CD4-positive, alpha-beta T cell treated with Interleukin-17A for 4 hours (primary cell): Measurements from ENCODE around the gene RAD51B.
A peak's percentile ranks its signal among the peaks of the same experiment; 100 is the strongest.

ENCODE experiments used
- DNase-seq: peaks from one replicate; pipeline ENCODE4 v3.0.0-alpha.2; 2020; ENCODE audit warnings: mixed read lengths

Gene RAD51B

DNA sequence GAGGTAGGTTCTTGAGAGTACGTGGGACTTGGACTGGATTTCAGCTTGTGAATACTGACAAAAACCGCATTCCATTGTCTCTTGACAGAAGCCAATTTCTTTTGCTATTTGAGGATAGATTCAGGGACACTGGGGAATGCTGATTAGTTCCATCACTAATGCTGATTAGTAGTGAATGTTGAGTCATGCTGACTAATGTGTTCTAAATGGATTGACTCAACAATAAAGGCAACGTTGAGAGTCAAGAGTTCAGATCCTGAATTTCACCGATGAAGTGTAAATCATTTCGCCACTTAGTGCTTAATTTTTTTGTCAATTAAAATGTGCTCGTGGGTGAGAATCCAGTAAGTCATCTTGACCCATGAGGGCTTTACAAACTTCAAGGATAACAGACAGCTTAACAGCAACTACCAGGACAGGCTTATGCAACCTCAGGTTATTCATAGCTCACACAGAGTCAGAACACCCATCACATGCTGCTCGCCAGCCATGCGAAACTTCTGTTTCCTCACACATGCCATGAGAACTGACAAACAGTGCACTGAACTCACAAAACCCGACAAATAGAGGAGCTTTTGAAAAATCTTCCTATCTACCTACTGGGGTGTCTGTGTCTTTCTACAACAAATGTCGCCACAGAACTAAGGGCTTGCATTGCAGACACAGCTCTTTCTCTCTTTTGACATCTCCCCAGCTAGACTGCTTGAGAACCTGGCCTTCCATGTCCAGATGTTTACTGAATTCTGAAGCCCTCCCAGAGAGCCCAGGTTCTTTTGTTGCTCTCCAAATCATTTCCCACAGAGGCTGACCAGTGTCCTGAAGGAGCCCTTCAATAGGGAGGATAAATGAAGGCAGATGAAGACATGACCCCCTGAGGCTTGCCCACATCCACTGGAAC, 656.9 kb downstream of the RAD51B start:
- DNase-seq = no peak

DNA sequence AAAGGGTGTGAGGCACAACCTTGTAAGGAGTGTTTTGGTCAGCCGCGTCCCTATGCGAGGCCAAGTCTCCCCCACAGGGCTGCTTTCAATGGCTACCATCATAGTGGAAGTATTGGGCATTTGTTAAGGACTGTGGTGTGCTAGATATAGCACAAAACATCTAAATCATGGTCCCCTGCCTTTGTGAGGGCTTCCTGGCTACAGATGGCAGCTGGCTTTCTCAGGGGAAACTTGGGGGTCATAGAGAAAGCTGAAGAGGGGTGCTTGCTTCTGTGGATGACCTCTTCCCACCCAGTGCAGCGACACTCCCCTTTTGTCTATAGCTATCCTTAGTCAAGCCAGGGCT, 657.5 kb downstream of the RAD51B start:
- no peak for DNase-seq

DNA sequence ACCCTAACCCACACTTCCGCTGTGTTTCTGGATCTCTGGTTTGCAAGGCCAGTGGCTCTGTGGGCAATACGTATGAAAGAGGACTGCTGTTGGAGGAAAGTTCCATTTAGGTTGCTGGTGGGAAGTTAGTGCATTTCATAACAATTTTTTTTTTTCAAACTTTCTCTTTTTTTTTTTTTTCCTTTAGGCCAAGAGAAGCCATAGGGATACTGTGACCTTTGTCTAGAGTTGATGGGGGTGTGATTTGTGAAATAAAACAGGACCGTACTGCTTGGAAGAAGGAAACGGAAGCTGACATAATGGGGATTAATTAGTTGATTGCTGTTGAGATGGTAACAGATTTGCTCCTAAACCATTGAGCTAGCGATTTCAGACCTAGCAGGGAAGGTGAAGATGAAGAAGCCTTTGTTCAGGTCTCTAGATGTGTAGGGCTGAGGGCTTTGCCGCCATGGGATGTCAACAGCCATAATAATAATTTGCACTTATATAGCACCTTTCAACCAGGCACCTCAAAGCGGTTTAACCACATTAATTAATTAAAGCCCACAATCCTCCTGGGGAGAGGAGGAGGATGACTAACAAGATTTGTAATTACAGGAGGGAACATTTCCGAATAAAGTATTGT, 658.0 kb downstream of the RAD51B start:
- DNase-seq = no peak

DNA sequence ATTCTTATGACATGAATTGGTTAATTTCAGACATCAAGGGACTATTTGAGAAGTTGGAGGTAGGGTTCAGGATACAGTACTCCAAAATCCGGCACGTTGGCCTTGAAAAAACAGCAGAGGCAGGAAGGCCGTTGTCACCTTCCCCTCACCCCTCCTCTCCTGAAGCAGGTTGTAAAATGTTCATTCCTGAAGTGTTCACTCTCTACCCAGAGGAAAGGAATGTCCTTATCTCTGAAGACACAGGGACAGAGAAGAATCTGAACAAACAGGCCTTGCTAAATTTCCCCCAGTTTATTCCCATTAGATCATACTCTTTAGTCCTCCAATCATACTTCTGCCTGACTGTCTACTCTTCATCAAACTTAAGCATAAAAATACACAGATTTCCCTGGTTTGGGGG, 659.7 kb downstream of the RAD51B start:
- no peak for DNase-seq

DNA sequence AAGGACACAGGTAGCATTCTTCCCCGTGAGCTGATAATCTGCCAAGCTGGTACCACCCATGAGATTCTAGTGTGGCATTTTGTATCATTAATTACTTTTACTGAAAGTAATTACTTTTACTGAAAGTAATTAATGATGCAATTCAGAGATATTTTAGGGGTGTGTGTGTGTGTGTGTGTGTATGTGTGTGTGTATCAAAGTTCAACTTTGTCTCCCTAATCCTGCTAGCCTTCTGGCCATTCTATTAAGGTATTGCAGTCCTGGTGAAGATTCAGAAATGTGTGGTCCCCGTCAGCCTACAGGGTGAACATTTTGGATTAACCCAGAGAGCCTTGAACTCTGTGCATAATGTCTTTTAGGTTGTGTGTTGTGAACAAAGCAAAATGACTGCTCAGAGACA, 662.4 kb downstream of the RAD51B start:
- no peak for DNase-seq

DNA sequence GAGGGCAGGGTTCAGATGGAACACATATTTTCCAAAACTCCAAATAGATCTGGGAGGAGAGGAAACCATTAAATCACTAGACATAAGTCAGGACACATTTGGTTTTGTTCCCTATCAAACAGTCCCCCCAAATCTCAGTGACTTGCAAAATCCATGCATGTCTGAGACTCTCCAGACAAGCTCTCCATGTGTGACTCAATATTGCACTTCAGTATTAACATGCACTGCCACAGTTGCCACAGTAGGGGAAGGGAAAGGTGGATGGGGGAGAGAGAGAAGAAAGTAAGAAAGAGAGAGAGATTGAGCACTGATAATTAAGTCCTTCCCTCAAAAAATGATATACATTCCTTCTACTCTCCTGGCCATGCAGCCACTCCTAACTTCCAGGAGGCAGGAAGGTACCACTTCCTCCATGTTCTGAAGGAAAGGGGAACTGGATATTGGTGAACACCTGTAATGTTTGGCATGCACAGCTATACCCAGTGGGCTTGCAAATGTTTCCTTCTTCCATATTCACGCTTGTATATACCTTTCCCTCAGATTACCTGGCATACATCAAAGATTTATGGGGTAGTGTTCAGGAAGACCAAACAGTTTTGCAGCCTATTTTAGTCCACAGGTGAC, 663.3 kb downstream of the RAD51B start:
- DNase-seq = no peak

DNA sequence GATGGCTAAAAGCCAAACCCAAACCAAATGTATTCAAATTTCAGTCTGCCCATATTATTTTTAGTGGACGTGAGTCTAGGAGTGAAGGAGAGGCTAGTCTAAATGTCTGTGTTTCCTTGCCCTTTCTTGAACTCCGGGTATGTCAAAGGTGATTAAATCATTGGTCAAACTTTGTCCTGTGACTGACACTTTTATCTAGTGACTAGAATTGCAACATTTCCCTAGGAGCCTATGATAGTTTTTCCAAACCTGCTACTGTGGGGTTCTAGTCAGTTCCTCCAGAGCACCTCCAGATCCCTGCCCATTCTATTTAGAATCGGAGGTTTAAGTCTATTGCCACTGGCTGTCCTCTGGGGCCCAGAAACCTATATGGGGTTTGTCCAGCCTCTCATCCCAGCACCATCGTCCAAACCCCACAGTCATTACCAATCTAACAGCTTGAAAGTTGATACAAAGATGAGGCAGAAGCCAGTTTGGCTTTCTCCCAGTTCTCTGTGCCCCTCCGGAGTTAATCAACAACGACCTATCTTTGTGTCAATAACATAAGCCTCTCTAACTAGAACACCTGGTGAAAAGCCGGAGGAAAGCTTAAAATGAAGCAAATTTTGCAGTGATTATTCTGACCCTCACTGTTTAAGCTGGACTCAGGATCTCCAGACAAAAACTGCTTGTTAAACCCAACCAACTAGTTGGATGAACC, 666.6 kb downstream of the RAD51B start:
- no peak for DNase-seq

DNA sequence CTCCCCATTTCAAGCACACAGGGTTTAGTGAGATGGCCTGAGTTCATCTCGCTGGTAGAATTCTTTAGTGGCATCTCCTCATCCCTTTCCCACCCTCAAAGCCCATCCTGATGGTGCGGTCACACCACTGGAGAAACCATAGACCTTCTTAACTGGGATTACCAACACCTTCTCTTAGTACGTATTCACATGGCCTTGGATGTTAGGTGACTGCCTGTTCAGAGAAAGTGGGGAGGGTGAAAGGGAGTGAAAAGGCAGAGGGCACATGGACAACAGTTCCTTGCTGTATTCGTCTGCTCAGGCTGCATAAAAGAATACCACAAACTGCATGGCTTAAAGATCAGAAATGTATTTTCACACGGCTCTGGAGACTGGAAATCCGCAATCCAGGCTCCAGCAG, 667.2 kb downstream of the RAD51B start:
- DNase-seq = no peak

DNA sequence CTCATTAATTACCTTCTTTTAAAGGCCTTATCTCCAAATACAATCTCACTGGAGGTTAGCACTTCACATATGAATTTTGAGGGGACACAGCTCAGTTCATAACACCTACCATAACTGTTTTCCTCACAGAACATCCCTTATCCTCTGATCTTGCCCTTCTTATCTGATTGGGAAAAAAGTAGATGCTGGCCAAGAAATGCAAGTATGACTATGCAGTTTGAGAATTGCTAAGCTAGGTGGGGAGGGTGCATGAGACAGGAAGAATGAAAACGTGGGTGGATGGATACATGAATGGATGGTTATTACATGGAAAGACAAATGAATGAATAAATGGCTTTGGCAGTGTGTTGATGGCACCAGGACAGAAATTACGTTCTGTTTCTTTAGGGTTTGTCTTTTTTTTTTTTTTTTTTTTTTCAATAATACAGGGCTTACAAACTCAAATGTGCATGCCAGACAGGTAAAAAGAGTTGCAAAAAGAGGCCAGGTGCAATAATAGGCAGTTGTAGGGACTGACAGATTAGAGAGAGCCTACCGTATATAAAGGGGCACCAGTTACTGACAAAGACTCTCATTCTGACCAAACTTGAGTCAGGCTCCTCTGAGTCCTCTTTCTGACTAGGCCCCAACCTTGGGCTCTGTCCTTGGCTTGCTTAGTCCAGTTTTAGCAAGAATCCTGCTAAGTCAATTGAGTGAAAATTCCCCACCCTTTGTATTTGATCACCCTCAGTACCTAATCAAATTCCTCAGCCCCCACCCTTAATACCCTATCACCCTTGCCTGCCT, 668.4 kb downstream of the RAD51B start:
- DNase-seq = no peak

DNA sequence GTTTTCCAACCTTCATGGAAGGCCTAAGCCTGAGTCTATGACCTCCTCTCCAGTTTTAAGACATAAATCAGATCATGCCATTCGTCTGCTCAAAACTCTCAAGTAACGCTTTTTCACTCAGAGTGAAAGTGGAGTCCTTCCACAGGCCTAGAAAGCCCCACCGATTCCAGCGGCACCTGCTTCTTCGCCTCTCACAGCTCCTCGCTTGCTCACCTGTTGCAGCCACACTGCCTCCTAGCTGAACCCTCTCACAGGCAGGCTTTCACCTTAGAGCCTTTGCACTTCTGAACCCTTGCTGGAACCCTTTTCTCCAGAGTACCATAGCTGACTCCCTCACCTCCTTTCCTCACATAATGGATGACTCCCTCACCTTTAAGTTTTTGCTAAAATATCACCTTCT, 672.2 kb downstream of the RAD51B start:
- DNase-seq = no peak

DNA sequence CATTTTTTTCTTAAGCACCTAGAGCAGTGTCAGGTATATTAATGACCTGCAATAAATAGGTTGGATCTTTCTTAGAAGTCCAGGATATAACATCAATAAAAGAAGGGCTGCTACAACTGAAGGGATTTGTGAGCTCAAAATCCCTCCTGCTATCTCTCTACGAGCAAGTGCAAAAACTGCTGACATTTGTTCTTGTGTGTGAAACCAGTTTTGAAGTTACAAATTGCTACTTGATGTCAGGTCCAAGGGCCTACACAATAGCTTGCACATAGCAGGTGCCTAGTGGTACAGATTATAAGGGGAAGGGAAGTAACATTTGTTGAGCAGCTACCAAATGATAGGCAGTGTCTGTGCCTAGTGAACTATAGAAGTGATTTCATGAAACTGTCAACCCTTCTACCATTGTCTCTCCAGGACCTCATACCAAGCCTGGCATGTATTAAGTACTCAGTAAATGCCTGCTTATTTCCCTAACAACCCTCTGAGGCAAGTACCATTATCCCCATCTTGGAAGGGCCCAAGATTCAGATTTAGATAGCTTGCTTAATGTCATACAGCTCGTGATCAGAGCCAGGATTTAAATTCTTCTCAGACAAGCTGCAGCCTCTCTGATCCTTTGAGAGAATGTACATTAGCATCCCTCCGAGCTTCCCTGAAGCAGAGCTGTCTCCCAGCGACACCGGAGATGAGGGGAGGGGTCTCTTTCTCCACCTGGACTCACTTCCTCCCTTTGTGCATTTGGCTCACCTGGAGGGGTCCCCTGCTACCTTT, 673.0 kb downstream of the RAD51B start:
- DNase-seq = no peak

DNA sequence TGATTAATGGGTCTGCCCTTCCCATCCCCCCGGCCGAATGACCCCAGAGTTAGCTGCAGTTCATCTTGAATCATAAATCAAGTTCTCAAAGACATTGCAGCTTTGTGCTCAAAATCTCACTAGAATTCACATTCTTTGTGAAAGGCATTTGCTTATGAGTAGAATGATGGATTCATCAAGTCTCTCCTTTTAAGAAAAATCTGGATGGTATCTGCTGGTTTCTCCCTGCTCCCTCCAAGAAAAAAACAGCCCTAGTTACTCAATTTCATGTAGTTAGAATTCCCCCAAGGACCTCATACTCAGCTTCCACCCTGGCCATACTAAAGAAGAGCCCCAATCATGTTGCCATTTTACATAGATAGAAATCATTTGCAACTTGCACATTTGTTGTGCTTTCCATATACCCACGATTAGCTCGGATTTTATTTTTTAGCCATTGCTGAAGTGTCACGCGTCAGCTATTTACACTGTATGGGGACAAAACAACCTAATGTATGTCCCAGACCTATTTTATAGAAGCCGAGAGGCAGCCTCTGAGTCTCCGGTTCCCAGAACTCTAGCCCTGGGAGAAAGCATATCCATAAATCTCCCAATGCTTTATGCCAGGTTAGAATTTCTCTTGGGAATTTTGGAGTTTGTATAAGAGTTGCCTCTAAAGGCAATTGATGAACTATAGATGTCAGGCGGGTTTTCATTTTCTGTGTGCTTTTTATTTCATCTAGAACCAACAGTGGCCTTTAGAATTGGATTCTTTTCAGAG, 673.8 kb downstream of the RAD51B start:
- DNase-seq = no peak

DNA sequence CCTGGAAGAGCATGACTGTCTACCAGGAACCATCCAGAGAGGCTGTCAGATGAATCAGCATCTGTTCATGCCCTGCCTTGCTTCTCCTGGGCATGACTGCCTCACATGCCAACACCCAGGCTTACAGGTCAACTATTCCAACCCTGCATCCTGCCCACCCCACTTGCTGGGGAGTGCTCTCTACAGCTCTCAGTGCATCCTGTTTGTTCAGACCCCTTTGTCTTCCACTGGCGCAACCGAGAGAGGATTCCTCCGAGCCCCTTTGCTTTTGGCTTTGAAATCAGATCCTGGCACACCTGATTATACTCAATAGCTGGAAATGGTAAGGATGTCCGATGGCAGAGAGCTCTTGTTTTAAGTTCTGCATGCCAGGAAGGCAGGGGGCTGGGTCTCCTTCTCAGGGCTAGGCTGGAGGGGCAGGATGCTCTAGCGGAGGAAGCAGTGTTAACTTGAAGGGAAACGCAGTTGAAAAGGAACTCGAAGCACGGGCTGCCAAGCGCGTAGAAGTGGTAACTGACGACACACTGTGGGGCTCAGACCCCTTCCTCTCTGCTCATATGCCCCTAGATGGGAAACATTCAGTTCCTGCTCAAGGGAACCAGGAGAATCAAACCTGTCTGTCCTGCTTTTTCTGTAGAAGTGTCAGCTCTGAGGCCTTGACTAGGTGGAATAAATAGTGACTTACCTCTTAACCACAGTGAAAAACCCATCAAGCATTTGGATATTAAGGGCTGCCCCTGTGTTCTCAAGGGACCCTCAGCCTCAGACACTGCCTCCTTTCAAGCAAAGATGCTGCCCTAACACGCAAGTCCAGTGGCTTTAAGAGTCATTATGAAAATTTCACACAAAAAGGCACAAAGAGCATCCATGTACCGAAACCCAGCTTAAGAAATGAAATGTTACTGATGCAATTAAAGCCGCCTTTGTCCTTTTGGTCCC, 675.8 kb downstream of the RAD51B start:
- DNase-seq = peak; percentile 68

DNA sequence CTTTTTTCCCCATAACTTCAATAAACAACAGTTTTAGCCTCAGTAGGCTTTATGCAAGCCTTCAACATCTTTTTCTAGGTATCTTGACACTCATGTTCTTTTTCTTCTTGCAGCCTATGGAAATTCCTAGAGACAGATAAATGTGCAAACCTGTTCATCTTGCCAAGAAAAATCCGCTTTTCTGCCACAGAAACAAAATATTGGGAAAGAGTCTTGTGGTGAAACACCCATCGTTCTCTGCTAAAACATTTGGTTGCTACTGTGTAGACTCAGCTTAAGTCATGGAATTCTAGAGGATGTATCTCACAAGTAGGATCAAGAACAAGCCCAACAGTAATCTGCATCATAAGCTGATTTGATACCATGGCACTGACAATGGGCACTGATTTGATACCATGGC, 677.4 kb downstream of the RAD51B start:
- no peak for DNase-seq

DNA sequence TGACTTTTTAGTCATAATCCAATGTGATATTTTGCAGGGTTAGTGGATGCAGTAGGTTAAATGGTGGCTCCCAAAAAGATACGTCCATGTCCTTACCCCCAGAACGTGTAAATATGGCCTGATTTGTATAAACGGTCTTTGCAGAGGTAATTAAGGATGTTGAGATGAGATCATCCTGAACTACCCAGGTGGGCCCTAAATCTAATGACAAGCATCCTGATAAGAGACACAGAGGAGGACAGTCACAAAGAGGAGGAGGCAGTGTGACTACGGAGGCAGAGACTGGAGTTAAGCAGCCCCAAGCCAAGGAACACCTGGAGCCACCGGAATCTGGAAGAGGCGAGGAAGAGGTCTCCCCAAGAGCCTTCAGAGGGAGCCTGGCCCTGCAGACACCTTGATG, 679.9 kb downstream of the RAD51B start:
- no peak for DNase-seq

DNA sequence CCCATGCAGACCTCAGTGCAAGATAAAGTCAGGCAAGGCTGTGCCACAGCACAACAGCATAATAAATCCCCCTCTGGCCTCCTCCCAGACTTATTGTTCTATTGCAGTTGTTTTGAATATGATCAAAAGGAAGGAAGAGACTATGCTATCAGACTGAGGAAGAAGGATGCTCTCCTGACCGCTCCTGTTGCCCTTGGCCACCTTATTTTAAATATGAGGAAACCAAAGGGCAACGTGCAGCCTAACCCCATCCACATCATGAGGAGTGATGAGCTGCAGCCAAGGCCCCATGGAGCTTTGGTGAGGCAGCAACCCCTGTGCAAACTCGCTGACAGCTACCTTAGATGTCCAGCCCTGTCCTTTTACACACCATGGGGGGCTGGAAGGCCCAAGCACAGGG, 681.6 kb downstream of the RAD51B start:
- DNase-seq = no peak

DNA sequence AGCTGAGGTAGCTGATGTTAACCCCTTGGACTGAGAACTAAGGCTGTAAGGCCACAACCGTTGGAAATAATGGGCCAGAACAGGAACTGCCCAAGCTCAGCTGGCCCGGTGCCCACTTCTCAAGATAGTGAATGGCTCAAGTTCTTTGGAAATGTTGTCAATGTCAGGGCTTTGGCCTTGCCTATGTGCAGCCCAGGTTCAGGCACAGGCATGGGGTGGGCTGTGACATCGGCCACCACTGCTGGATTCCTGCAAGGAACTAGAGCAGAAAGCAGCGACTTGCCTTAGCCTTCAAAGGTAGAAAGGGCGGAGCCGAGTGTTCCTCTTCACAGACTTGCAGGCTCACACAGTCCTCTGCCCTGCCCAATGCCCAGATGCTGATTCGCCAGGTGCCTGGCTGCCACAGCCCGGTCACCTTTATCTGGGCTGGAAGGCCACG, 682.1 kb downstream of the RAD51B start:
- DNase-seq = peak; percentile 42

DNA sequence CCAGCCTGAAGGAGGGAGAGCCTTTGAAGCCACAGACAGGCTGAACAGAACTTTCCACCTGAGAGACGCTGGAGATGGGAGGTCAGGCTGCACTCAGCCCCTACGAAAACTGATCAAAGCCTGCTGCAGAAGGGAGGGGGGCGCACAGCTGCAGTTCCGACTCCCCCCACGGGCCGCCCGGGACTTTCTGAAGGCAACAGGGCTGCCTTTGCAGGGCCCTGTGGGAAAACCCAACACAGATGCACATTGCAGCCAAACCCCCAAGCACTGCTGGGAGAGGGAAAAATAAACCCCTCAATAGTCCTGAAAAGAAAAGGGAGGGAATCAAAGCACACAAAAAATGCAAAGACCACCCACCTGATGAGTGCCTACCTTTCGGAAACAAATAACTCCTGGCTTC, 682.7 kb downstream of the RAD51B start:
- DNase-seq = no peak

DNA sequence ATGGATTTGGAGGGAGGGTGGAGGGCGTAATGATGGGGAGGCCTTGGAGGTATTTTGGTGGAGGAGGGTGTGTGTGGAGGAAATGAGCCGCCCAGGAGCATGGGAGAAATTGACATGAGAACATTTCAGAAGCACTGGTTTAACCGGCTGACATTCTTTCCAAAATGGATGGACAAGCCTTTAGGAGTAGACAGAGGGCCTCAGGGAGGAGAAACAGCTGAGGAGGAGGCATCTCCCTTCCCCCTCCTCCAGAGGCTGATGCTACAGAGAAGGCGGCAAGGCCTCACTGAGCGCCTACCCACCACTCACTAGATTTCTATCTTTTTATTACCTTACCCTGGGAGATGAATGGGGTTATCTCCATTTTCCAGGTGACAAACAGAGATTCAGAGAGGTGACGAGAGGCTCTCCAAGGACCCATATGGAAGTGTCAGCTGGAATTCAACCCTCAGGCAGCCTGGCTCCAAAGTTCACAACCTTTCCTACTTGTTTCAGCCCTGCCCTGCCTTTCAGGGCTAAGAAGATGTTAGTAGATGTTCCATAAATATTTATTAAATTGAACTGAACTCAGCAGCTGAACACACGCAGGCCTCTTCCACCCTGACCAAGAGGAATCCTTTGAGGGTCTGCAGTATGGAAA, 683.7 kb downstream of the RAD51B start:
- DNase-seq = no peak
